GM19452 (cell line): ENCODE results near the gene METTL18.

ENCODE experiments used
- ATAC-seq: cut with Tn5 transposase; IDR thresholded peaks from one replicate; pipeline ENCODE4 v1.9.1; 2021; ENCODE audit not compliant: unreplicated experiment

Gene METTL18

DNA sequence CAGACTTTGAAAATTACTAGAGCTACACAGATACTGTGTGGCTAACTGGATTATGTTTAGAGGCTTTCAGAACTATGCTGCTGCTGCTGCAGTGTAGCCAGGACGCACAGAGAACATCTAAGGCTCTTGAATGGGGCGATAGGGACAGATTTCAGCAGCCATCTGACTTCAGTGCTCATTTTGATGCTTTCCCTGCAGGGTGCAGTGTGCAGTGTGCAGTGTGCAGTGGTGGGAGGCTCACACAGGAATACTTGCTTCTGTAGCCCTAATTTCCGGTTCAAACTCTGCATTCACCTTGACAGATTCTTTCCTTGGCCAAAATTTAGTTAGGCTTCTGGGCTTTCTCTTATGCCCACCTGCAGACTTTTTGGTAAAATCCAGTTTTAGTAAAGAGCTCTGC, 7.7 kb downstream of the METTL18 start:
- ATAC-seq: no peak

DNA sequence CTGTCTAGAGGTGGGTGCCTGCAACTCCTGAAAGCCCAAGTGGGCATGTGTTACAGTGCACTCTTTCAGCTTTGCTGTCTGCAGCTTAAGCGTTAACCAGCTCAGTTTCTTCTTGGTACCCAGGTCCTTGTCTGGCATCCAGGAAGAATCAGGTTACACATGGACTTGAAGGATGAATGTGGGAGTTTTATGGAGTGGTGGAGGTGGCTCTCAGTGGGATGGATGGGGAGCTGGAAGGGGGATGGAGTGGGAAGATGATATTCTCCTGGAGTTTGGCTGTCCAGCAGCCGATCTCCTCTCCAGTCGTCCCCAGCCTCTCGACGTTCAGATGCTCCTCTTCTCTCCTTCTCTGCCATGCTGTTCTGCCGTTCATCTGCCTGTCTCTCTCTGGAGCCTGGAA, 9.4 kb downstream of the METTL18 start:
- ATAC-seq: no peak

DNA sequence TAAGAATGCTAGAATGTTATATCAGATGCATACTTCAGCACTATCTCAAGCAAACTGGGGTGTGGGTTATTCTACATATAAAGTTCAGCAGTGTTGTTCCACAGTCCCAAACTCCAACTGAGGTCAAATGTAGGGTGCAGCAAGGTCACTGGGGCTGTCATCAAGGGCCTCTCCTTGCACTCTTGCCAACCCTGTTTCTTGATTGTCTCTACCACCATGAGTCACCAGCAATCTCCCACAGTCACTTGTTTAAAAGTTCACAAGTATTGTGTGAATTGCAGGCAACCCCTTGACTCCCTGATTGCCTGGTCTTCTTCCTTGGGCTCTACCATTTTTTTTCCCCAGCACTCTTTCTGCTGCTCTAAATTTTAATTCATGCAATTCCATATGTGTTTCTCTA, 10.6 kb downstream of the METTL18 start:
- ATAC-seq: no peak

DNA sequence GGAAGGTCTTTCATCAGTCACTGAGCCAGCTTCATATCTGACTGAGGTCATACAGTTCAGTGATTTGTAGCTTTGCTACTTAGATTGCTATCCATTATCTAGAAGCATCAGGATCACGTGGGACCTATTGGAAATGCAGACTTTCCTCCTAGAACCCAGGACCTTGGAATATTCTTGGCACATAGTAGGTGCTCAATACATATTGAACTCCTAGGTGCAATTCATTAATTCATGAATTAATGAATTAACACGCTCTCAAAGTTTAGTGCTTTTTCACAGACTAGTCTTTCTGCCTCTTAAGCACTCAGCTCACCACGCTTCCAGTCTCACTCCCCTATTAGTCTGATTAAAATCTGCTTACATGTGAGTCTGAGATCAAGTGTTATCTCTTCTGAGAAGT, 12.1 kb downstream of the METTL18 start:
- ATAC-seq: no peak

DNA sequence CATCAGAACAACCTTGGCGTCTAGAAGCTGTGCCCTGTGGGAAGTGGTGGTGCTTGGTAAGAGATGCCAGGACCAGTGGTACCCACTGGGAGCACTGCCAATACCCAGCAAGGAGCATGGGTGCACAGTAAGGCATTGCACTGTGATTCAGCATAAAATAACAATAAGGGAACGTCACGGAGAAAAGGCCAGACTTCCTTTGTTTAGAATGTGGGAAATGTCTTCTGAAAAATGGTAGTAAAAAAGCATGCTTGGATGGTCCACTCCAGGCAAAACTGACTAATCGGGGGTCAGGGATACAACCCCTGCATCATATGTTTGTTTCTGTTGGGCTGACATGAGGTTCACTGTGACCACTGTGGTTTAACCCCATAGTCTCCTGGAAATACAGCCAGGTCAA, 14.7 kb downstream of the METTL18 start:
- ATAC-seq: no peak

DNA sequence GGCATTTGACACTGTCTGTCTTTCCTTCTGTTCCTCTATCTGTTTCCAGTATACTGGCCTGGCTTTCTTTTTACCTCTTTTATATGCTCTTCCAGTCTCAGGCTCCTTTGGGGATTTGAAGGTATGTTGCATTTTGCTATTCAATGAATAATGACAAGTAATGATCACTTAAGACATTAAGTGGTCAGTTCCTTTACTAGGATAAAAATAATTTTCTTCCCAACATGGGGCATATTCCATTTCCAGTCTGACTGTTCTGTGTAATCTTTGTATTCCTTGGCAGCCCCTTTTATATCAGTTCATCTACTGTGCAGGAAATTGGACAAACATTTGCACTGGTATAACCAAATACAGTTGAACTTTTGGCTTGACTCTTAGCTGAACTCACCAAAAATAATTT, 15.6 kb downstream of the METTL18 start:
- no peak for ATAC-seq

DNA sequence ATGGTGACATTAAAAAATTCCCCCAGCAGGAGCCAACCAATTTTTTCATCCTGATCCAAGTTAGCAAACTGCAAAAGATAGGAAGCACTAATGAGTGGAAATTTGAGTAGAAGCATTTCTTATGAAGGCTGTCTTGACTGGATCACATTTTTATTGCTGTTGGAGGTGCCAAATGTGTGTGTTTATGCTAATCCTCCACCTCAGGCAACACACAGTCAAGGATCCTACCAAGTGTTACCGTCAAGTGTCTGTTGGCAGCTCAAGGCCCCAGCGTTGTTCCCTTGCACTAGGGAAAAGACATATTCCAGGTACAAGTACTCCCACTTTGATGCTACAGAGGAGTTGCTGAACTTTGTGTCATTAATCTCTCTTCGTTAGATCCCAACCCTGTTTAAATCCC, 18.3 kb downstream of the METTL18 start:
- no peak for ATAC-seq

DNA sequence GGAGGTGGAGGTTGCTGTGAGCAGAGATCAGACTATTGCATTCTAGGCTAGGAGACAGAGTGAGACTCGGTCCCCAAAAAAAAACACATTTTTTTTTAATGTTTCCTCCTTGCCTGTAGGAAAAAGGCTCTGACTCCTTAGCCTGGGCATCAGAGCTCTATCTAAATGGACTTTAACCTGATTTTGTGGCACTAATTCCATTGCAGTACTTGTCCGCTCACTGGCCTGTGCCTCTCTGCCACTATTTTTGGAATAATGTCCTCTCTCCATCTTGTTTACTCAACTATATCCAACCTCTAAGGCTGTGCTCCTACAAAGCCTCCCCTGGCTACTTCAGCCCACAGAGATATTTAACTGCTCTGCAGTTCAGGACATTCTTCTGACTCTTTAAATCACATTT, 26.5 kb downstream of the METTL18 start:
- ATAC-seq: no peak

DNA sequence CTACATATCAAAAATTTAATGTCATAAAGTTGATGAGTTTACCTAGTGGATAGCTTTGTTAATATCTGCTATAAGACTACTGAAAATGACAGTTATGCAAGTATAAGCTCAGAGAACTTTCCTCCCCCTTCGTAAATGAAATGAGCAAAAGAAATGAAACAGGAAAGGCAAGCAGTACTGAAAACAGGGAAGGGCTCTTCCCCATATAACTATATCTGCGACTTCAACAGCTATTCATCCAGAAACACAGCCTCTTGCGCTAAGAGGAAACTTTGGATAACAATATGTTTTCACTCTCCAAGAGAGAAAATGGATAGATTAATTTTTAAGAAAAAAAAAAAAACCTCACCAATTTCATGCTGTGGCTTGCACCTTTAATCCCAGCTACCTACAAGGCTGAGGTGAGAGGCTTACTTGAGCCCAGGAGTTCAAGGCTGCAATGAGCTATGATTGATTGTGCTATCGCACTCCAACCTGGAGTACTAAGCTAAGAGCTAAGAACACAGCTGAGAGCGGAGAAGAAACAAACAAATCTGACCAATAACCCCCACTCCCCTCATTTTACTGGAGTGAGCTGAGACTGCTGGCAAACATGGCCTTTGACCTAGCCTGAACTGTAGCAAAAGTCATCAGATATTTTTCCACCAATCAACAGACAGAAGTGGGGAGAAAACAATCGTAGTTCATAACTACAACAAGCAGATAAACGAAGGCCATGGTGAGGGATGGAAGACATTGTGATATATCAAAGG, 29.0 kb downstream of the METTL18 start:
- no peak for ATAC-seq

DNA sequence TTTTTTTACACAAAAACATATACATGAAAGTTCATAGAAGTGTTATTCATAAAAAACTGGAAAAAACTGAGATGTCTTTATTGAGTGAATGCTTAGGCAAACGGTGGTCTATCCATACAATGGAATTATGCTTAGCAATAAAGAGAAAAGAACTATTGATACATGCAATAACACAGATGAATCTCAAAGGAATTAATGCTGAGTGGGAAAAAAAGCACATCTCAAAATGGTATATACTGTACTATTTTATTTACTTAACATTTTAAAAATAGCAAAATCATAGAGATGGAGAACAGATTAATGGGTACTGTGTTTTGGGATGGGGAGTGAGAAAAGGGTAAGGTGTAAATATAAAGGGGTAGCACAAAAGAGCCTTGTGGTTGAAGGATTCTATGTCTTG, 29.8 kb downstream of the METTL18 start:
- ATAC-seq: no peak

DNA sequence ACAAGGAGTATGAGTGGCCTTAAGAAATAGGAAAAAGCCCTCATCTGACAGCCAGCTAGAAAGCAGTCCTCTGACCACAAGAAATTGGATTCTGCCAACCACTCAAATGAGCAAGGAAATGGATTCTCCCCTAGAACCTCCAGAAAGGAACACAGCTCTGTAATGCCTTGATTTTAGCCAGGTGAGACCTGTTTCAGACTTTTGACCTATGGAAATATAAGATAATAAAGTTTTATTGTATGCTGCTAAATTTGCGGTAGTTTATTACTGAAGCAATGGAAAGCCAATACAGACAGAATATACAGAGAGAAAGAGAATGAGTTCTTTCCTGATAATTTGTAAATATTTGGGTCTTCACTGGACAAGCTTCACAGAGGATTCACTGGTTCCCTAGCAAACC, 32.0 kb downstream of the METTL18 start:
- ATAC-seq: no peak

DNA sequence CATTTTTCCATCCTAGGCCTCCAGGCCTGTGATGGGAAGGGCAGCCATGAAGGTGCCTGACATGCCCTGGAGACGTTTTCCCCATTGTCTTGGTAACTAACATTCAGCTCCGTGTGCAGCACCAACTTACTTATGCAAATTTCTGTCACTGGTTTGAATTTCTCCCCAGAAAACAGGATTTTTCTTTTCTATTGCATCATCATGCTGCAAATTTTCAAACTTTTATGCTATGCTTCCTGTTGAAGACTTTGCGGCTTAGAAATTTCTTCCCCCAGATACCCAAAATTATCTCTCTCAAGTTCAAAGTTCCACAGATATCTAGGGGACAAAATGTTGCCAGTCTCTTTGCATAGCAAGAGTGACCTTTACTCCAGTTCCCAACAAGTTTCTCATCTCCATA, 35.7 kb downstream of the METTL18 start:
- ATAC-seq: no peak

DNA sequence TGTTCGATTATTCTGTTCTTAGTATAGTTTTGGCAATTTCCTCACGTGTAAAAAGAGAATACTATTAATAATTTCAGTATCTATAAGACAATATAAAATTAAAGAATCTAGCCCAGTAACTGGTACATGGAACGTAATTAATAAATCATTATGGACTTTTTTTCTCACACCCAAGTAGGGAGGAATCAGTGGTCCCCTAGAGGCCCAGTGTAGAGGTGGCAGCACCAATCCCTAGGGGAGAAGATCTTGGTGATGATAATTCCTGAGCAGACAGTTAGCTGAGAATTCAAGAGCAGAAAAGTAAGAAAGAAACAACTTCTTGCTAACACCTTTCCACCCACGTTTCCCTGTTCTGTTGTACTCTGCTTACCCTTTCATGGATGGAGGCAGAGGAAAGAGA, 41.2 kb downstream of the METTL18 start:
- ATAC-seq: no peak

DNA sequence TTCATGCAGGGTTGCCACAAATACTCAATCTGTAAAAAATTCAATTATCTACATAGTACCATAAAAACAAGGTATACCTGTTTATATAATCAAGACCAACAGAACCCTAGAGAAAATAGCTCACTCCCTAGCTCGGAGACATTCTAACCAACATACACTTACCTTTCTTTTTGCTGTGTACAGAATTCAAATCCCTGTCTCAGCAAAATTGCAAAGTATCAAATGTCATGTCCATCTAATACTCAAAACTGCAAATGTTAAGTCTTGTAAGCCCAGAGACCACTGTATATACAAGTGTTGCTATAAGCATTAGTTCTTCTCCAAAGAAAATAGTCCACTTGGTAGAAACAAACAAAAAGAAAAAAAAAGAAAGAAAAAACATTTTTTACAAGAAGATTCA, 44.7 kb downstream of the METTL18 start:
- no peak for ATAC-seq

DNA sequence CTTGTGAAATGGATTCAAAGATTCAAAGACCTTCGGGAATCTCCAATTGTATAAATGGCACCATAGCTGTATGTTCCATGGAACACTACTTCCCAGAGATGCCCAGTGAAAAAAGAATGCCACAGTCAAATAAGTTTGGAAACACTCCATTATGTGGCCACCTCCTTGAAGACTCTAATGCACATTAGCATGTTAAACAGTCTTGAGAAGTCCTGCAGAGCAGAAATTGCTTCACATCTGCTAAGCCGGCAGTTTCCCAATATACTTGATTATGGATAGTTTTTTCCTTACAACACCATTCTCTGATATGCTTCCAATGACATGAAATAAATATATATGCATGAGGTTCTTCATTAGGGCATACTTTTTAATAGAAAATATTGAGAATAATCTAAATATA, 48.2 kb downstream of the METTL18 start:
- ATAC-seq: no peak

DNA sequence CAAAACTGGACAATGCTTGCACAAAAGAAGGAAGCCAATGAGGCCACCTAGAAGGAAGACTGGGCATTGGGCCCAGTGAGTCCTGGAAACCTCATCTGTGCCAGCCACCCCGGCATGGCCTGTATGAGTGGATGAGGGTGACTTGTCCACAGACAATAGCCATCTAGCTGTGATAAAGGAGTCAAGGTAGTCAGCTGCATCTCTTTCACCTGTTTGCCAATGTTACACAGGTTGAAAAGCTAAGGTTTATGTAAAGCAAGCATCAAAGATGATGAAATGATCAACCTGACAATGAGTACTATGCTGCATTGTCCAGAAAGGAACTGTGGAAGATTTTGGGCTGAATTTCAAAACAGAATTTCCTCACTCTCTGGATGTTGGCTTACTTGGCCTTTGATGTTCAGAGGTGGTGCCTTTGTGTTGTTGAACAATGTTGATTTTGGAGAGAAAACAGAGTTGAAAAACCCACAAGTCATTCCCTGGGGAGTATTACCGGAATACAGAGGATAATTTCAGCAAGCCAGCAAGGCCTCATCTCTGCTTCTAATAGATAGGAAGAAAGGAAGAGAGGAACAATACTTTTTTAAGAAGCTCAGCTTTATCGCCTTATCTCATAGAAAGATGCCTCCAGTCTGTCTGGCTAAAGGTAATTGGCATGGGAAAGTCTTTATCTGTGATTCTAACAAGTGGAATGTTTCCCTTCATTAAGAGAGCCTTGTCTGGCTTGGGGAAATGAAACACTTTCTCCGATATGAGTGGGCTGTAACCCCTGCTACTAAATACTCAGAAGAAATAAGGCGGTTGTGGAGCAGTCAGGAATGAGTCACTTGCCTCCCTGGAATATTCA, 49.5 kb downstream of the METTL18 start:
- ATAC-seq: no peak
